Heart left ventricle (tissue), 13 donors: Measurements from ENCODE around the gene PLPP1.

Source experiments
- CTCF ChIP-seq, 12 donors: fragments of 200-600 bp; sonication (generic) in 4 of 12; IDR thresholded peaks; one replicate each; pipeline versions ENCODE4 v1.5.0 to v1.8.0; 2018 to 2022; ENCODE audit warnings: antibody characterized with exemption in 12 of 12, mild to moderate bottlenecking in 5 of 12
- POLR2A ChIP-seq, 2 donors: fragments of 450-650 bp; IDR thresholded peaks; one replicate each; pipeline ENCODE4 v1.6.1; 2017; ENCODE audit warnings: antibody characterized with exemption in 2 of 2, mild to moderate bottlenecking in 2 of 2, moderate library complexity in 2 of 2
- donor health status: ischemic (EF 13 %, LVEDD 7.1; RV severe dilation, severe dysfunction).
- donor health status: DM: no; HTN: yes; CAD: no.
- donor health status: DM: no; HTN: no; CAD: no.
- donor health status: ischemic (EF 25% LVEDD 6.9; RV normal size, moderate dysfunction).
- donor health status: ischemic (EF 25% LVEDD 5.7; RV mildly dilated, moderate dysfunction).
- donor health status: ischemic (EF 35%, LVEDD 5.7; RV mildly dilated, moderate dysfunction).
- donor health status: nonischemic (EF 11% LVEDD 7.7; RV severe dilation, severe dysfunction).
- donor health status: DM: yes; HTN: yes; CAD: no.
- donor health status: PGD.
- donor health status: ischemic (EF 29% LVEDD 5.4; RV normal size, mild dysfunction).
- donor health status: nonischemic (EF 23%, LVEDD 6.1; RV moderate dilation, normal function).

GRCh38 chr5:55410845-55411244 is 123.9 kb downstream of the PLPP1 start:
- TF ChIP-seq CTCF (IDR thresholded peaks at IDR 0.05) (no peak), POLR2A (IDR thresholded peaks at IDR 0.05) (no peak)
